Neural progenitor cell (in vitro differentiated cells): Measurements from ENCODE around the gene PVALEF. TPM values are rescaled to one million over a fixed set of nuclear protein-coding genes. Genes with fewer than 3 reads are reported as not detected.

Experiments
- DNase-seq: peaks from one replicate; pipeline ENCODE4 v3.0.0-alpha.2; 2016; ENCODE audit warnings: low spot score
- H2AFZ ChIP-seq: fragments of 200-600 bp; sonication (generic); replicated peaks from 2 replicates; pipeline ENCODE4 v1.6.1; 2016; ENCODE audit warnings: antibody characterized with exemption
- H3F3A ChIP-seq: fragments of 200-600 bp; sonication (generic); 2 replicates; pipeline ENCODE4 v1.6.1; 2016; ENCODE audit warnings: antibody characterized with exemption, low read depth
- H3K27ac ChIP-seq: fragments of 200-600 bp; sonication (generic); 2 replicates; pipeline ENCODE4 v1.5.1; 2016; ENCODE audit warnings: mild to moderate bottlenecking
- H3K27me3 ChIP-seq: fragments of 200-600 bp; sonication (generic); 2 replicates; pipeline ENCODE4 v1.6.1; 2016; ENCODE audit warnings: mild to moderate bottlenecking, moderate library complexity
- H3K36me3 ChIP-seq: fragments of 200-600 bp; sonication (generic); 2 replicates; pipeline ENCODE4 v1.5.1; 2016
- H3K4me1 ChIP-seq: fragments of 200-600 bp; sonication (generic); 2 replicates; pipeline ENCODE4 v1.6.1; 2016; ENCODE audit warnings: mixed run types
- H3K4me2 ChIP-seq: fragments of 200-600 bp; sonication (generic); 2 replicates; pipeline ENCODE4 v1.6.1; 2016
- H3K4me3 ChIP-seq: fragments of 200-600 bp; sonication (generic); 2 replicates; pipeline ENCODE4 v1.5.1; 2016
- H3K79me2 ChIP-seq: fragments of 200-600 bp; sonication (generic); 2 replicates; pipeline ENCODE4 v1.6.1; 2016; ENCODE audit warnings: low read depth
- H3K9ac ChIP-seq: fragments of 200-600 bp; sonication (generic); 2 replicates; pipeline ENCODE4 v1.6.1; 2016
- H3K9me3 ChIP-seq: fragments of 200-600 bp; sonication (generic); 2 replicates; pipeline ENCODE4 v1.5.1; 2016; ENCODE audit warnings: low read depth
- H4K20me1 ChIP-seq: fragments of 200-600 bp; sonication (generic); 2 replicates; pipeline ENCODE4 v1.6.1; 2016; ENCODE audit warnings: low read depth
- H3K27ac Mint-ChIP-seq: 3 replicates; pipeline ENCODE4 v1.8.0; 2021; ENCODE audit warnings: mixed read lengths
- H3K27me3 Mint-ChIP-seq: 2 replicates; pipeline ENCODE4 v1.8.0; 2022; ENCODE audit warnings: low read depth, mild to moderate bottlenecking, inconsistent platforms, moderate library complexity, mixed read lengths; ENCODE audit not compliant: insufficient read depth
- H3K36me3 Mint-ChIP-seq: 3 replicates; pipeline ENCODE4 v1.8.0; 2021; ENCODE audit warnings: mixed read lengths
- H3K4me1 Mint-ChIP-seq: 3 replicates; pipeline ENCODE4 v1.8.0; 2021; ENCODE audit warnings: mixed read lengths
- H3K4me3 Mint-ChIP-seq: 3 replicates; pipeline ENCODE4 v1.8.0; 2021; ENCODE audit warnings: mild to moderate bottlenecking, moderate library complexity, mixed read lengths
- H3K9me3 Mint-ChIP-seq: 3 replicates; pipeline ENCODE4 v1.8.0; 2020; ENCODE audit warnings: mixed read lengths
- EZH2 ChIP-seq: fragments of 200-600 bp; sonication (generic); IDR thresholded peaks from 2 replicates; pipeline ENCODE4 v1.6.1; 2017; ENCODE audit warnings: antibody characterized with exemption, mild to moderate bottlenecking, moderate library complexity
- EZH2phosphoT487 ChIP-seq: fragments of 200-600 bp; sonication (generic); IDR thresholded peaks from 2 replicates; pipeline ENCODE4 v1.6.1; 2017; ENCODE audit warnings: antibody characterized with exemption
- total RNA-seq: library from RNA; depleted of rRNA; stranded (reverse); fragments of >200 nt; gene quantifications from 2 replicates; pipeline ENCODE4 v1.2.3, GENCODE V29; 2015; ENCODE audit warnings: low replicate concordance
- TF ChIP-seq, protein P1 (sequence below): fragments of 200-600 bp; sonication (generic); IDR thresholded peaks from 2 replicates; pipeline ENCODE4 v1.5.1; 2017; ENCODE audit warnings: antibody characterized with exemption, mild to moderate bottlenecking

Gene PVALEF
- total RNA-seq, 1 donor from 2014 or later, result not detected

DNA sequence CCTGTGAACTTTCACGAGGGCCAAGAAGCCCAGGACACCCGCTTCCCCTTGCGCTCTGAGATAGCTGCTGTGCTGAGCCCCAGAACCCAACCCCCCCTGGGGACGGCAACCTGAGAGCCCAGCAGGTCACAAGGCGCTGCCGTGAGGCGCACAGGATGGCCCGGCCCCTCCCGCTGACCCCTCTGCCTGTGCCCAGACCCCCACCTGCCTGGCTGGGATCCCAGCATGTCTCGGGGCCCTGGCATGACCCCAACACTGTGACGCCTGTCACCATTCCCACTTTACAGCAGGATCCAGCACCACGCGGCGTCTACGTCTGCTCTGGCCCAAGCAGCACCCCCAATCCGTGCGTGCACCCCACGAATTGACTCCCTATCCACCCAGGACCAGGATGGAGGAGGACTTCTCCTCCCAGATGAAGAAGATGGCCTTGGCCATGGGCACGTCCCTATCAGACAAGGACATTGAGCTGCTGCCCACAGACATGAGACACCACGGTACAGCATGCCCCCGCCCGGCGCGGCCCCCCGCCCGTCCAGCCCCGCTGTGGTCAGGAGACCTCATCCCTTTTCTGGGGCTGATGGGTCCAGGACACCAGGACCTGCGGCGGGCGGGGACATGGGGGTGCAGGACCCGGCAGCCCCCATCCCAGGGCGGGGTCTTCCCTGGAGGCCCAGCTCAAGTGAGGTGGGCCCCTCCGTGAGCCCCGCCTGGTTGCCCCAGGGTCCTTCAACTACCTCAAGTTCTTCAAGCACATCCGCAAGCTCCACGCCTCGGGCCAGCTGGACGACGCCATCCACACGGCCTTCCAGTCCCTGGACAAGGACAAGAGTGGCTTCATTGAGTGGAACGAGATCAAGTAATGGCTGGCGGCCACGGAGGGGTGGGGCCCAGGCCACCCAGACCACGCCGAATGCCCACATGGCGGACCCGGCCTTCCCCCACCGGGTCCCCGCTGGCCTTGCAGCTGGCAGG lies 15.8 kb downstream of the PVALEF start:
- Histone ChIP-seq H3K27me3 (no peaks in the 10 kb centered on the region), H4K20me1 (no peaks in the 10 kb centered on the region), H3F3A (peaks cover 5% of the 10 kb centered on the region), H2AFZ (no peak overlapping the region), H3K27ac (no peak overlapping the region), H3K4me3 (no peak overlapping the region), H3K9me3 (no peaks in the 10 kb centered on the region), H3K4me1 (peaks cover 8% of the 10 kb centered on the region), H3K4me2 (no peak overlapping the region), H3K9ac (no peak overlapping the region), H3K79me2 (no peaks in the 10 kb centered on the region), H3K36me3 (no peaks in the 10 kb centered on the region)
- Mint-ChIP-seq H3K4me1 (no peaks in the 10 kb centered on the region), H3K4me3 (no peak overlapping the region), H3K36me3 (no peaks in the 10 kb centered on the region), H3K27me3 (peaks cover 1% of the 10 kb centered on the region), H3K27ac (no peak overlapping the region), H3K9me3 (peaks cover 2% of the 10 kb centered on the region)
- TF ChIP-seq, protein P1, sequence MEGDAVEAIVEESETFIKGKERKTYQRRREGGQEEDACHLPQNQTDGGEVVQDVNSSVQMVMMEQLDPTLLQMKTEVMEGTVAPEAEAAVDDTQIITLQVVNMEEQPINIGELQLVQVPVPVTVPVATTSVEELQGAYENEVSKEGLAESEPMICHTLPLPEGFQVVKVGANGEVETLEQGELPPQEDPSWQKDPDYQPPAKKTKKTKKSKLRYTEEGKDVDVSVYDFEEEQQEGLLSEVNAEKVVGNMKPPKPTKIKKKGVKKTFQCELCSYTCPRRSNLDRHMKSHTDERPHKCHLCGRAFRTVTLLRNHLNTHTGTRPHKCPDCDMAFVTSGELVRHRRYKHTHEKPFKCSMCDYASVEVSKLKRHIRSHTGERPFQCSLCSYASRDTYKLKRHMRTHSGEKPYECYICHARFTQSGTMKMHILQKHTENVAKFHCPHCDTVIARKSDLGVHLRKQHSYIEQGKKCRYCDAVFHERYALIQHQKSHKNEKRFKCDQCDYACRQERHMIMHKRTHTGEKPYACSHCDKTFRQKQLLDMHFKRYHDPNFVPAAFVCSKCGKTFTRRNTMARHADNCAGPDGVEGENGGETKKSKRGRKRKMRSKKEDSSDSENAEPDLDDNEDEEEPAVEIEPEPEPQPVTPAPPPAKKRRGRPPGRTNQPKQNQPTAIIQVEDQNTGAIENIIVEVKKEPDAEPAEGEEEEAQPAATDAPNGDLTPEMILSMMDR, result no peak
- TF ChIP-seq EZH2 (no peak), EZH2phosphoT487 (no peak)
- DNase-seq, result no peak

DNA sequence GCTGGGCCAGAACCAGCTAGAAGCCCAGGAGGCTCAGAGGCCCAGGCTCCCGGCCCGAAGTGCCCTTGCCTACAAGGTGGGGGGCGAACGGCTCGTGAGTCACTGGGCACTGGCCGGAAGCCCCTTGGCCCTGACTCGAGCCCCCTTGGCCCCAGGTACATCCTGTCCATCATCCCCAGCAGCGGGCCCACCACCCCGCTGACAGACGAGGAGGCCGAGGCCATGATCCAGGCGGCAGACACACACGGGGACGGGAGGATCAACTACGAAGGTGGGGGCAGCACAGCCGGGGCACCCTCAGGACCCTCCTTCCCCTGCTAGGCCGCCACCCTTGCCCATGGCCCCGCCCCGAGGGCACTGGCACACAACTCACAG lies 16.5 kb downstream of the PVALEF start:
- no peaks in the 10 kb centered on the region for H3K4me1 Mint-ChIP-seq

DNA sequence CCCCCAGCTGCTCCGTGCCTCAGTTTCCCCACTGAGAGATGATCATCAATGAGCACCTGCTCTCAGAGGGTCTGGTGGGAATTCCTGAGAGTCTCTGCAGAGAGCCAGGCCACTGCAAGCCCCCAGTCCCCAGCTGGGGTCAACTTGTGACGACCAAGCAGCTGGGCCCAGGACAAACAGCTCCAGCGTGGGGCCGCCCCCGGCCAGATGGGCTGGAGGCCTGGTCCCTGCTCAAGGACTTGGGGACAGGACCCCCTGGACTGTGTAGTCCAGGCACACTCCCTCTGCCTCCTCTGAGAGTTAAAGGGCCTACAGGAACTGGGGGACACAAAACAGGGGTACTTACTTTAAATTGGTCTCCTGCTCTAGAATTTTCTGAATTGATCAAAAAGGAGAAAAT lies 17.3 kb downstream of the PVALEF start:
- Histone ChIP-seq H3K36me3 (no peaks in the 10 kb centered on the region), H3K4me2 (no peak overlapping the region), H2AFZ (no peak overlapping the region), H3K9ac (no peak overlapping the region), H3F3A (peaks cover 5% of the 10 kb centered on the region), H3K4me3 (no peak overlapping the region), H3K79me2 (no peaks in the 10 kb centered on the region), H3K4me1 (peaks cover 8% of the 10 kb centered on the region), H4K20me1 (no peaks in the 10 kb centered on the region), H3K27ac (no peak overlapping the region), H3K9me3 (no peaks in the 10 kb centered on the region), H3K27me3 (no peaks in the 10 kb centered on the region)
- Mint-ChIP-seq H3K27ac (no peak overlapping the region), H3K36me3 (no peaks in the 10 kb centered on the region), H3K9me3 (no peaks in the 10 kb centered on the region), H3K27me3 (peaks cover 7% of the 10 kb centered on the region), H3K4me3 (no peak overlapping the region), H3K4me1 (no peaks in the 10 kb centered on the region)
- DNase-seq, result no peak
- TF ChIP-seq, protein P1, result no peak
- TF ChIP-seq EZH2phosphoT487 (no peak), EZH2 (no peak)

More for the DNA sequence above, 16.5 kb downstream of the PVALEF start:
- Mint-ChIP-seq H3K27ac (no peak overlapping the region), H3K9me3 (no peaks in the 10 kb centered on the region), H3K36me3 (no peaks in the 10 kb centered on the region), H3K4me3 (no peak overlapping the region), H3K27me3 (peaks cover 7% of the 10 kb centered on the region)
- H3K4me1 ChIP-seq, result peaks cover 8% of the 10 kb centered on the region
- H3K4me3 ChIP-seq, result no peak overlapping the region
- no peaks in the 10 kb centered on the region for H3K36me3 ChIP-seq
- no peak overlapping the region for H3K4me2 ChIP-seq
- H3K9ac ChIP-seq, result no peak overlapping the region
- no peak for DNase-seq
- H3K27ac ChIP-seq, result no peak overlapping the region
- H3K79me2 ChIP-seq, result no peaks in the 10 kb centered on the region
- H3F3A ChIP-seq, result peaks cover 5% of the 10 kb centered on the region
- no peaks in the 10 kb centered on the region for H4K20me1 ChIP-seq
- no peaks in the 10 kb centered on the region for H3K9me3 ChIP-seq
- H3K27me3 ChIP-seq, result no peaks in the 10 kb centered on the region
- no peak overlapping the region for H2AFZ ChIP-seq
- TF ChIP-seq EZH2 (no peak), EZH2phosphoT487 (no peak)
- TF ChIP-seq, protein P1, result no peak
